Mammary epithelial cell (primary cell): Measurements from ENCODE around the gene OR14K1.
"Not testable (repeated sequence)": the region's sequence is repeated elsewhere in the genome, so short reads cannot be mapped to it uniquely, and the experiment has no call there.

Experiments
- EZH2 ChIP-seq: IDR thresholded peaks from 2 replicates; pipeline ENCODE4 v1.6.1; 2012; ENCODE audit warnings: low read length, inconsistent platforms, borderline replicate concordance
- TF ChIP-seq, protein P1 (sequence below), 2 donors: IDR thresholded peaks in 1 of 2; conservative IDR thresholded peaks in 1 of 2; 2 replicates each; pipeline ENCODE4 v1.5.1; 2011 to 2012; ENCODE audit warnings: inconsistent platforms in 2 of 2, low read length in 2 of 2, mild to moderate bottlenecking in 2 of 2, control low read depth in 1 of 2, low read depth in 1 of 2; ENCODE audit not compliant: insufficient read depth in 1 of 2; ENCODE audit errors: extremely low read depth in 1 of 2

DNA sequence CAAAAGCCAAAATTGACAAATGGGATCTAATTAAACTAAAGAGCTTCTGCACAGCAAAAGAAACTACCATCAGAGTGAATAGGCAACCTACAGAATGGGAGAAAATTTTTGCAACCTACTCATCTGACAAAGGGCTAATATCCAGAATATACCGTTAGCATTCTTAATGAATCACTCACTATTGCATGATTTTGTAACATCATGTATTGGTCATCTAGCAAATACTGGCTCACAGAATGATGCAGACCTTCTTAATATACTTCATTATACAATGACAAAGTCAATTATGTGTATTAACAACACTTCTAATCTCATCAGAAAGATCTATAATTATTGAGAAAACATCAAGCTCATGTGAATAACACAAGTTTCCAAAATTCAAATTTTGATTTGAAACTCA is 15.9 kb downstream of the OR14K1 start:
- TF ChIP-seq, protein P1, sequence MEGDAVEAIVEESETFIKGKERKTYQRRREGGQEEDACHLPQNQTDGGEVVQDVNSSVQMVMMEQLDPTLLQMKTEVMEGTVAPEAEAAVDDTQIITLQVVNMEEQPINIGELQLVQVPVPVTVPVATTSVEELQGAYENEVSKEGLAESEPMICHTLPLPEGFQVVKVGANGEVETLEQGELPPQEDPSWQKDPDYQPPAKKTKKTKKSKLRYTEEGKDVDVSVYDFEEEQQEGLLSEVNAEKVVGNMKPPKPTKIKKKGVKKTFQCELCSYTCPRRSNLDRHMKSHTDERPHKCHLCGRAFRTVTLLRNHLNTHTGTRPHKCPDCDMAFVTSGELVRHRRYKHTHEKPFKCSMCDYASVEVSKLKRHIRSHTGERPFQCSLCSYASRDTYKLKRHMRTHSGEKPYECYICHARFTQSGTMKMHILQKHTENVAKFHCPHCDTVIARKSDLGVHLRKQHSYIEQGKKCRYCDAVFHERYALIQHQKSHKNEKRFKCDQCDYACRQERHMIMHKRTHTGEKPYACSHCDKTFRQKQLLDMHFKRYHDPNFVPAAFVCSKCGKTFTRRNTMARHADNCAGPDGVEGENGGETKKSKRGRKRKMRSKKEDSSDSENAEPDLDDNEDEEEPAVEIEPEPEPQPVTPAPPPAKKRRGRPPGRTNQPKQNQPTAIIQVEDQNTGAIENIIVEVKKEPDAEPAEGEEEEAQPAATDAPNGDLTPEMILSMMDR (conservative IDR thresholded peaks at IDR 0.05 in 1 of 2, IDR thresholded peaks at IDR 0.05 in 1 of 2; ENCODE audit: extremely low read depth in 1 of 2, insufficient read depth in 1 of 2, low read depth in 1 of 2, low read length in 2 of 2), result not testable (repeated sequence)
- not testable (repeated sequence) for TF ChIP-seq EZH2
